IPS-NIHi7 (cell line): ENCODE measurements around the gene HARS1.
A peak's percentile ranks its signal among the peaks of the same experiment; 100 is the strongest.
"Not testable (repeated sequence)": the region's sequence is repeated elsewhere in the genome, so short reads cannot be mapped to it uniquely, and the experiment has no call there.

Experiments used
- DNase-seq: peaks from one replicate; pipeline ENCODE4 v3.0.0; 2012; ENCODE audit warnings: mixed read lengths; ENCODE audit errors: extremely low spot score

HARS1 gene

GRCh38 chr5:140690941-140691924 lies at the start of gene HARS1, which contains the start of gene HARS2:
Gene HARS1, minus strand, starts transcription at chr5:140691370. Its CDS starts 66 bp downstream, at chr5:140691304.
Gene HARS2, plus strand, starts transcription at chr5:140691455. Its CDS starts 194 bp downstream, at chr5:140691649.
- peak; percentile 94 for DNase-seq

GRCh38 chr5:140737486-140737885 lies 46.3 kb upstream of the HARS1 start:
- no peak for DNase-seq

- peak; percentile 18 for DNase-seq
These were observed 43.2 kb upstream of the HARS1 start for GRCh38 chr5:140734354-140734753.

- no peak for DNase-seq
These were observed 41.9 kb upstream of the HARS1 start for GRCh38 chr5:140733098-140733497.

- DNase-seq: peak; percentile 79
These were observed 34.8 kb upstream of the HARS1 start for GRCh38 chr5:140725799-140726471.

- DNase-seq: not testable (repeated sequence)
These were observed 30.2 kb upstream of the HARS1 start for GRCh38 chr5:140721395-140721794.

- DNase-seq: not testable (repeated sequence)
These were observed 29.6 kb upstream of the HARS1 start for GRCh38 chr5:140720738-140721137.

GRCh38 chr5:140718266-140718592 lies 27.1 kb upstream of the HARS1 start:
- DNase-seq: no peak

- DNase-seq: not testable (repeated sequence)
These were observed 25.1 kb upstream of the HARS1 start for GRCh38 chr5:140716238-140716637.

- DNase-seq: no peak
These were observed 22.5 kb upstream of the HARS1 start for GRCh38 chr5:140713562-140714094.

- DNase-seq: no peak
These were observed 20.6 kb upstream of the HARS1 start for GRCh38 chr5:140711794-140712193.

GRCh38 chr5:140710899-140711552 lies 19.9 kb upstream of the HARS1 start:
- DNase-seq: peak; percentile 78

- not testable (repeated sequence) for DNase-seq
These were observed 17.6 kb upstream of the HARS1 start for GRCh38 chr5:140708787-140709186.

GRCh38 chr5:140707812-140708211 lies 16.6 kb upstream of the HARS1 start:
- DNase-seq: no peak

GRCh38 chr5:140700177-140701144 lies 9.3 kb upstream of the HARS1 start, which contains the start of gene ZMAT2:
Gene ZMAT2, plus strand, starts transcription at chr5:140700447. Its CDS starts 14 bp downstream, at chr5:140700461.
- DNase-seq: peak; percentile 96

GRCh38 chr5:140696891-140697492 lies 5.8 kb upstream of the HARS1 start:
- no peak for DNase-seq

- no peak for DNase-seq
These were observed 3.1 kb upstream of the HARS1 start for GRCh38 chr5:140694276-140694675.

GRCh38 chr5:140690376-140690932 lies 716 bp downstream of the HARS1 start:
- DNase-seq: no peak

GRCh38 chr5:140678993-140679392 lies 12.2 kb downstream of the HARS1 start:
- DNase-seq: no peak

- DNase-seq: no peak
These were observed 13.2 kb downstream of the HARS1 start for GRCh38 chr5:140677947-140678346.
